Esophagus (tissue), 2 donors: ENCODE measurements around the gene PANK4. TPM values are rescaled to one million over a fixed set of nuclear protein-coding genes. Genes with fewer than 3 reads are reported as not detected.

ENCODE experiments used
- H3K27ac ChIP-seq, 2 donors: one replicate each; pipeline ENCODE4 v1.5.1; 2013; ENCODE audit warnings: low read depth in 2 of 2, mild to moderate bottlenecking in 2 of 2, inconsistent platforms in 1 of 2, low read length in 1 of 2, moderate library complexity in 1 of 2
- H3K27me3 ChIP-seq, 2 donors: one replicate each; pipeline ENCODE4 v1.6.1; 2013; ENCODE audit warnings: low read length in 2 of 2, control low read depth in 1 of 2, mild to moderate bottlenecking in 1 of 2; ENCODE audit not compliant: insufficient read depth in 2 of 2, control insufficient read depth in 1 of 2
- H3K36me3 ChIP-seq, 2 donors: one replicate each; pipeline ENCODE4 v1.6.1; 2013; ENCODE audit warnings: low read length in 1 of 2; ENCODE audit not compliant: control insufficient read depth in 2 of 2, insufficient read depth in 2 of 2
- H3K4me1 ChIP-seq, 2 donors: one replicate each; pipeline ENCODE4 v1.6.1; 2013; ENCODE audit warnings: low read length in 1 of 2; ENCODE audit not compliant: control insufficient read depth in 2 of 2, insufficient read depth in 2 of 2
- H3K4me3 ChIP-seq, 2 donors: one replicate each; pipeline ENCODE4 v1.5.1; 2013; ENCODE audit warnings: low read length in 2 of 2, mild to moderate bottlenecking in 2 of 2, low read depth in 1 of 2, moderate library complexity in 1 of 2
- H3K9me3 ChIP-seq, 2 donors: one replicate each; pipeline ENCODE4 v1.6.1; 2013; ENCODE audit warnings: mild to moderate bottlenecking in 2 of 2, low read depth in 1 of 2, low read length in 1 of 2, moderate library complexity in 1 of 2; ENCODE audit not compliant: control insufficient read depth in 2 of 2, insufficient read depth in 1 of 2
- WGBS, 2 donors: extraction: QIAGEN DNeasy Blood & Tissue Kit; methylation state at CpG; one replicate each; pipeline ENCODE4 v1.1.7; 2013; 5-methylcytosine and 5-hydroxymethylcytosine counted together
- polyA plus RNA-seq, 2 donors: library from polyadenylated mRNA; stranded (reverse); fragments of 200-250 nt; gene quantifications; one replicate each; pipeline ENCODE4 v1.2.3, GENCODE V29; 2013
- donor health status: healthy with polysubstance abuse.
- donor health status: Bipolar disorder and iron deficiency.

The PANK4 gene
- polyA plus RNA-seq, 2 donors, result 10.1 to 15.4 TPM

DNA sequence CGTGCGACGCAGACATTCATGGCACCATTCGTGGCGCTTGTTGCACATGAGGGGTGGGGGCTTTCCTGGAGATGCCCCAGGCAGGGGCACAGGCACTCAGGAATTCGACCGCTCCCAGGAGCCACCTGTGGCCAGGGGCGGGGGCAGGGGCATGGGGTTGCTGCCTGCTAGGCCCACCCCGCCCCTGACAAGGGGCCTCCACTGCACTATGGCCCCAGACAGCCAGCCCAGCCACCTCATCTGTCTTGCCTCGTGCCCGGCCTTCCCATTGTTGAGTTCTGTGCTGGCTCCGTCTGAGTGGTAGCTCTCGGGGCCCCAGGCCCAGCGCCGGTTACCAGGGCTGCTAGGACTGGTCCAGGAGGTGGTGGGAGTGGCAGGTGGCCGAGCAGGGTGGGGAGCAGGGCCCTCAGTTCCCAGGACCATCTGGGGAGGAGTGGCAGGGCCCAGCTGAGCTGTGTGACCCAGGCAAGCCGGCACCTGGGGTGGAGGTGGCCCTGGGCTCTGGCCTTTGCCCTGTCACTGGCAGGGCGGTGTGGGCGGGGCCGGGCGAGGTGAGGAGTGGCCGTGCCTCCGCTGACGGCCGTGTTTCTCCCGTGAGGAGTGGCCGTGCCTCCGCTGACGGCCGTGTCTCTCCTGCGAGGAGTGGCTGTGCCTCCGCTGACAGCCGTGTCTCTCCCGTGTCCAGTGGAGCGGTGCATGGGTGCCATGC is 48.5 kb downstream of the PANK4 start:
- Histone ChIP-seq H3K27me3 (no peaks in the 10 kb centered on the region), H3K27ac (no peak overlapping the region), H3K9me3 (peaks cover 0 to 2% of the 10 kb centered on the region in 2 donors), H3K4me3 (no peak overlapping the region), H3K36me3 (peaks cover 0 to 3% of the 10 kb centered on the region in 2 donors), H3K4me1 (peaks cover 0 to 30% of the 10 kb centered on the region in 2 donors)
- WGBS, 2 donors, result 66 to 72% methylated on average over 32 to 35 of the region's 35 CpGs

DNA sequence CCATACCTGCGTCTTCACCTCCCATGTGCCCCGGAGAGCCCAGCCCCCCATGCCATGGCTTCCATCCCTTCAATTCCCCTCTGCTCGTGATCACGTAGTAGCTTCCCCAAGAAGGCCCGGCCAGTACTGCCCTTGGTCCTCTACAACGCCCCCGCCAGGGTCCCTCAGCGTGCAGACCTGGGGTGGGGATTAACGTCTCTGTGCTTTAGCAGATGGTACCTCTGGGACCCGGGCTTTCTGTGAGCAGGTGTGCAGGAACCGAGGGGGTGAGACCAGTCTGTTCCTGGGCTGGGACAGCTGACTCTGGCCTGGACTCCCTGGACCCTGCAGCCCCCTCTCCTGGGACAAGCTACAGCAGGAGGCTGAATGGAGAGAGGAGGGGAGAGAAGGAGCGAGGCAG is 49.1 kb downstream of the PANK4 start:
- WGBS, 2 donors, result 72 to 79% methylated on average over 12 of the region's 12 CpGs
- H3K27me3 ChIP-seq, result no peaks in the 10 kb centered on the region

DNA sequence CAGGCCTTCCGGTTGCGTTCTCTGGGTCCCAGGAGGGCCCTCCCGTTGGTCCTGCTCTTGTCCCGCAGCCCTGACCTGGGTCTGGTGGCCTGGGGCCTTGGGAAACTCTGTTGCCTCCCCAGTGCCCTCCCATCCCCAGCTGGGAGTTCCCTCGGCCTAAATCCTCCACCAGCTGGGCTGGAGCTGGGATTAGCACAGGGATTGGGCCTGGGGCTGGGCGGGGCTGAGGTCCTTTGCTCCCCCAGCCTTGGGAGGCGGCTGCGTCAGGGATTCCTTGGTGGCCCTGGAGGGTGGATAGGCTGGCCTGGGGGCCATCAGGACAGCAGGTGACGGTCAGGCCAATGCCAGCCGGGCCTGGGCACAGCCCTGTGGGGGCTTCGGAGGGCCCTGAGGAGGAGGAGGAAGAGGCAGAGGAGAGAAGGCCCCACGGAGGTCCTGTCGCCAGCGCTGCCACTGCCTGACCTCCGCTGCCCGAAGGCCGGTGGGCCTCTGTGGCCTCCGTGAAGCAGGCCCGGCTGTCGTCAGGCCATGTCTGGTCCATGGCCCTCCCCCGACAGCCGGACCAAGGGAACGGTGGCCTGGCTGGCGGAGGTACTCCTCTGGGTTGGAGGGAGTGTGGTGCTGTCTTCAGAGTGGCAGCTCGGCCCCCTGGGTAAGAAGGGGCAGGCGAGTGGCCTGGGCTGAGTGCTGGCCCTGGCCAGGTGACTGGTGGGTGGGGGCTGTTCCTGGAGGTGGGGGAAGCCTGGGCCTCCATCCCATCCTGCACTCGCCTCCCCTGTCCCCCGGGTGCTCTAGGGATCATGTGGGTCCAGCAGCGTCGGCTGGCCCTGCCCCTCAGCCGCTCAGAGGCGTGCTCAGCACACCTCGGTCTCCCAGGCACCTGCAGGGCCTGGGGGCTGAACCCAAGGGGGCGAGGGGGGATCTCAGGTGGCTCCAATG is 50.1 kb downstream of the PANK4 start, which contains the start of gene PLCH2:
PLCH2 (plus strand) TSS at position 229 of the 939 bp plus-strand sequence; CDS start at position 529, 300 bp downstream.
- Histone ChIP-seq H3K36me3 (peaks cover 0 to 2% of the 10 kb centered on the region in 2 donors), H3K9me3 (peaks cover 0 to 2% of the 10 kb centered on the region in 2 donors), H3K4me1 (peaks cover 0 to 30% of the 10 kb centered on the region in 2 donors), H3K27me3 (no peaks in the 10 kb centered on the region), H3K27ac (no peak within 1 kb of the TSS), H3K4me3 (no peak within 1 kb of the TSS)
- 84 to 85% methylated on average over 29 to 34 of the region's 34 CpGs for WGBS, 2 donors

More for the DNA sequence above, 49.1 kb downstream of the PANK4 start:
- Histone ChIP-seq H3K9me3 (peaks cover 0 to 2% of the 10 kb centered on the region in 2 donors), H3K27ac (no peak overlapping the region), H3K4me3 (no peak overlapping the region), H3K36me3 (peaks cover 0 to 3% of the 10 kb centered on the region in 2 donors), H3K4me1 (peaks cover 0 to 30% of the 10 kb centered on the region in 2 donors)

DNA sequence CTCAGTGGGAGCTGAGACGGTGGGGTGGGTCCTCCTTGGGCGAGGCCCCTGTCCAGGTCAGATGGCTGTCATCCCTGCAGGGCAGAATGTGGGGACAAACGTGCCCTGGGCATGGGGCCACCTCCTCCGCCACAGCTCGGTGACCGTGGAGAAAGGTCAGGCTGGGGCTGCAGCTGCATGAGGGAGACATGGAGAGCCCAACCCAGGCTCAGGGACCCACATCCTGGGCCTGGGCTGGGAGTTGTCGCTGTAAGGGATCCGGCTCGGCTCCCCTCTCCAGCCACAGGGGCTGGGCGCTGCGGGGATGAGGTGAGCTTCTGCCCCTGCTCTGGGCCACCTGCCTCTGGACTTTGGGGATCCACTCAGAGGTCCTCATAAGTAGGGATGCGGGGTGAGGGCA is 50.8 kb downstream of the PANK4 start:
- Histone ChIP-seq H3K27me3 (no peaks in the 10 kb centered on the region), H3K9me3 (peaks cover 0 to 2% of the 10 kb centered on the region in 2 donors), H3K27ac (no peak overlapping the region), H3K36me3 (peaks cover 0 to 2% of the 10 kb centered on the region in 2 donors), H3K4me3 (no peak overlapping the region), H3K4me1 (peaks cover 0 to 23% of the 10 kb centered on the region in 2 donors)
- WGBS, 2 donors, result 84 to 88% methylated on average over 12 of the region's 12 CpGs

DNA sequence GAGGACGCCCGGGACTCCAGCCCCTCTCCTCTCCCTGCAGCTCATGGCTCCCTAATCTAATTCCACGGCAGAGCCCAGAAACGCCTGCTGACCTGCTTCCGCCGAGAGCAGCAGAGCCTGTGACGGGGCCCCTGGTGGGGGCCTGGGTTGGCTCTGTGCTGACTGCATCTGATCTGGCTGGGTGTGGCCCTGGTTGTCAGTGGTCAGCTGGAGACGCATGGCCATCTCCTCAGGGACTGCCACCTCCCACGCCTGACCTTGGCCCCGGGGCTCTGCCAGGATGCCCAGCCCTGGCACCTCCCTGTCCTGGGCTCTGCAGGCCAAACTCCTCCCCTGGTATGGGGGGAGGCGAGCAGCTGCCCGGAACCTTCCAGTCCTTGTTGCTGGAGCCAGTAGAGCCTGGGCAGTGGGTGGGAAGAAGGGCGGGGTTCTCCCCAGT is 51.4 kb downstream of the PANK4 start:
- H3K27me3 ChIP-seq, result no peaks in the 10 kb centered on the region

DNA sequence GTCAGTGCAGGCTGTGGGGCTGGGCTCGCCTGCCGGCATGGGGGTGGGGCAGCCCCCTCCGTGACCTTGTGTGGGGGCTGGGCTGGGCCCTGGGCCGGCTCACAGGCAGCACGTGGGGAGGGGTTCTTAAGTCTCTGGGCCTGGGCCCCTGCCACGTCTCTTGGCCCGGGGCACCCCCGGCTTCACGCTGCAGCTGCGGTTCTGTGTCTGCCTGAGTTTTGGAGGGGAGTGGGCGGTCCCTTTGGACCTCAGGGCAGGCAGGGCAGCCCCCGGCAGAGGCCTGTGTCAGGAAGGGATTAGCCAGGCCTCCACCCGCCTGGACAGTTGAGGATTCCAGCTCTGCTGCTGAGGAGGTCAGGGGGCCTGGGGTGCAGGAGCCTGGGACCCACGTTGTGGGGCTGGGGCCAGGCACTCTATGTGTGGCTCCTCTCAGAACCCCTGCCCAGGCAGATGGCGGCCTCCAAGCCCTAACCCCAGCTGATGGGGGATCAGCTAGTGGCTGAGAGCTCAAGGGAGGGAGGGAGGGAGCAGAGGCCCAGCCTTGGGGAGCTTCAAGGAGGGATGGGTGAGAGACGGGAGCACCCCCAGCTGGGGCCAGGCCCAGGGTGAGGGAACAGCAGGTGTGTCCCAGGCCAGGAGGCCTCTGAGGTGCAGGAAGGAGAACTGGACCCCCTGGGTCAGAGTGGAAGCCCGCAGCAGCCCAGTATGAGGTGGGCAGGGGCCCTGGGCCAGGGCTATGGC is 52.1 kb downstream of the PANK4 start:
- Histone ChIP-seq H3K27ac (no peak overlapping the region), H3K36me3 (peaks cover 0 to 2% of the 10 kb centered on the region in 2 donors), H3K4me3 (no peak overlapping the region), H3K27me3 (no peaks in the 10 kb centered on the region), H3K4me1 (peaks cover 0 to 12% of the 10 kb centered on the region in 2 donors), H3K9me3 (peaks cover 0 to 2% of the 10 kb centered on the region in 2 donors)
- 43 to 54% methylated on average over 15 to 17 of the region's 17 CpGs for WGBS, 2 donors

More for the DNA sequence above, 51.4 kb downstream of the PANK4 start:
- no peak overlapping the region for H3K4me3 ChIP-seq
- H3K9me3 ChIP-seq, result peaks cover 0 to 2% of the 10 kb centered on the region in 2 donors
- 63 to 76% methylated on average over 13 of the region's 13 CpGs for WGBS, 2 donors
- H3K27ac ChIP-seq, result no peak overlapping the region
- H3K36me3 ChIP-seq, result peaks cover 0 to 2% of the 10 kb centered on the region in 2 donors
- peaks cover 0 to 16% of the 10 kb centered on the region in 2 donors for H3K4me1 ChIP-seq

DNA sequence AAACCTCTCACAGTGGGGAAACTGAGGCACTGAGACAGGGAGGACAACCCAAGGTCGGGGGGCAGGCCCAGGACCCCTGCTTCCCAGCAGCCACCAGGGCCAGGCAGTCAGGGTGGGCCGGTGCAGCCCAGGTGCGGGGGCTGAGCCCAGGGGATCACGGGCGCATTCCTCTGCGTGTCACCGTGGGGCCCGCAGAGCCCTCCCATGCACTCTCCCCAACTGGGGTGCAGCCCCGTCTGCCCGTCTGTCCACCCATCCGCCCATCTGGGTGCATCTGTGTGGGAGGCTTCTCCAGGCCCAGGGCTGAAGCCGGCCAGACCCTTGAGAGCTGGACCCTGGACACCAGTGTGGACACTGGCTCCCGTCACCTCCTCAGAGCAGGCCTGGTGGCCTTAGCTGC is 53.2 kb downstream of the PANK4 start:
- H3K9me3 ChIP-seq, result peaks cover 0 to under 1% of the 10 kb centered on the region in 2 donors
- H3K36me3 ChIP-seq, result peaks cover 0 to 2% of the 10 kb centered on the region in 2 donors
- WGBS, 2 donors, result 89 to 90% methylated on average over 13 of the region's 13 CpGs
- H3K4me3 ChIP-seq, result no peak overlapping the region
- H3K4me1 ChIP-seq, result peaks cover 0 to 11% of the 10 kb centered on the region in 2 donors
- no peaks in the 10 kb centered on the region for H3K27me3 ChIP-seq
- H3K27ac ChIP-seq, result no peak overlapping the region

DNA sequence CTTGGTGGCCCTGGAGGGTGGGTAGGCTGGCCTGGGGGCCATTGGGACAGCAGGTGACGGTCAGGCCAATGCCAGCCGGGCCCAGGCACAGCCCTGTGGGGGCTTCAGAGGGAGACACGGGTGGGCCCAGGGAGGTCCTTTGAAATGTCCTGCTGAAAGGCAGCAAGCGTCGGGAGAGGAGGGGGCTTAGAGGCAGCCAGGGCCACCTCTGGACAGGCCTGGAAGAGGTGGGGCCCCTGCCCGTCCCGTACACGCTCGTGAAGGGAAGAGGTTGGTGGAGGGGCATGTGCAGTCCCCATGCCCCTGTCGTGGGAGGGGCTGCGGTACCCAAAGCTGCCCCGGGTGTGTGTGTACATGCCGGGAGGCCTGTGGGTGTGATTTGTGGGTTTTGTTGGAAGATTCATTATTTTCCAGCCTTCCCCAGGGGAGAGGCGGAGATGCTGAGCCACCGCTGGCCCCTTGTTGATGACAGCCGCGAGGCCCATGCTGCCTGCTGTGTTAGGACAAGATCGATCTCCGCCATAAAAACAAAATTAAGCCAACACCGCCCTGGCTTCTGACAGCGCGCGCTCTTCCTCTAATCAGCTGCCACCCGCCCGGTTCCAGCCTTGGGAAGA is 53.7 kb downstream of the PANK4 start:
- no peaks in the 10 kb centered on the region for H3K27me3 ChIP-seq
- 67 to 71% methylated on average over 25 of the region's 25 CpGs for WGBS, 2 donors

More for the DNA sequence above, 53.7 kb downstream of the PANK4 start:
- Histone ChIP-seq H3K4me3 (no peak overlapping the region), H3K27ac (no peak overlapping the region), H3K36me3 (peaks cover 0 to 2% of the 10 kb centered on the region in 2 donors), H3K9me3 (no peaks in the 10 kb centered on the region), H3K4me1 (peaks cover 0 to 7% of the 10 kb centered on the region in 2 donors)
